GM21576 (cell line): Measurements from ENCODE around the gene ARL3.

Source experiments
- ATAC-seq: cut with Tn5 transposase; IDR thresholded peaks from one replicate; pipeline ENCODE4 v1.9.1; 2021; ENCODE audit warnings: mild to moderate bottlenecking, moderate library complexity; ENCODE audit not compliant: unreplicated experiment

The ARL3 gene

DNA sequence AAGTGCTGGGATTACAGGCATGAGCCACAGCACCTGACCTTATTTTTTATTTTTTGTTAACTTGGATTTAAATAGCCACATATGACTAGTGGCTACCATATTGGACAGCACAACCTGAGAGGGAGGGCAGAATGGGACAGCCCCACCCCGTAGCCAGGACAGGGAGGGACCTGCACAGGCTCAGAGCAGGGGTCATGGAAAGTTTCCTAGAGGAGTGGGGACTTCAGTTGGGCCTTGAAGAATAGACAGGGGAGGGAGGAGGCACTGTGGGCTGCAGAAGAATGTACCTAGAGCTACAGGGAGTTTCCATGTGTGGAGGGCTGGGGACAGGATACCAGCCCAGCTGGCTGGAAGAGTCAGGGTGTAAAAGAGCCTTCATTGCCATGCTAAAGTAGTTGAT, 61.1 kb downstream of the ARL3 start:
- no peak for ATAC-seq

- peak; percentile 32 for ATAC-seq
Observed at GRCh38 chr10:102652170-102652916, 61.9 kb downstream of the ARL3 start.

- no peak for ATAC-seq
Observed at GRCh38 chr10:102651455-102652169, 62.6 kb downstream of the ARL3 start.

DNA sequence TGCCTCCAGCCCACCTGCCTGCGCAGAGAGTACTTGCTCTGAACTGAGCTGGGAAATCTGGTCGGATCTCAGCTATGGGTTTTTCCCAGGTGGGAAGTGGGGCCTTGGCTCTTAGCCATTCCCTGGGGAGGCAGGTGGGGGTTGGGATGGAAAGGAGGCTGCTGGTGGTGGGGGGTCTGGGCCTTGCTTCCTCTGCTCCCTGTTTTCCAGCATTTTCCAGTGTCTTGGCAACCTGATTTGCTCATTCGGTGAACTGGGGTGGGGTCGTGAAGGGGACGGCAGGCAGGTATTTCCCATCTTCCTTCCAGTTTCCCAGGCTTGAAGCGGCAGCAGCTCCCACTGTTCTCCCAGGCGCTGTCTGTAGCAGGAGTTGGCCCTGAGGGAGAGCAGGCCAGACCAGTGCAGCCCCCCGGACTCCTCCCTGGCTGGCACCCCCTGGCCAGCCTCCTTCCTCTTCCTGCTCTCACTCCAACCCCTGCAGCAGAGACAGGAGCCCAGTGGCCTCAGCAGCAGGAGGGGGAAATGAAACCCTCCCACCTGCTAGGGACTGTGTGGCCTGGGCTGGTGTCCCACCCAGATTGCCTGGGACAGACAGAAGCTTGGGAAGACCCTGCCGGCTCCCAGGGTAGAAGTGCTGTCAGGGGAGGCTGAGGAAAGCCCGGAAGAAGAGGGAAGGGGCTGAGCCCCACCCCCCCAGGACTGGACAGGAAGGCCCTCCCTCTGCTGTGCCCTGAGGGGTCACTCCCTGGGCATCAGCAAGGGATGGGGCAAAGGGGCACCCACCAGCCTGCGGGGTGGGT, 63.3 kb downstream of the ARL3 start:
- ATAC-seq = no peak

DNA sequence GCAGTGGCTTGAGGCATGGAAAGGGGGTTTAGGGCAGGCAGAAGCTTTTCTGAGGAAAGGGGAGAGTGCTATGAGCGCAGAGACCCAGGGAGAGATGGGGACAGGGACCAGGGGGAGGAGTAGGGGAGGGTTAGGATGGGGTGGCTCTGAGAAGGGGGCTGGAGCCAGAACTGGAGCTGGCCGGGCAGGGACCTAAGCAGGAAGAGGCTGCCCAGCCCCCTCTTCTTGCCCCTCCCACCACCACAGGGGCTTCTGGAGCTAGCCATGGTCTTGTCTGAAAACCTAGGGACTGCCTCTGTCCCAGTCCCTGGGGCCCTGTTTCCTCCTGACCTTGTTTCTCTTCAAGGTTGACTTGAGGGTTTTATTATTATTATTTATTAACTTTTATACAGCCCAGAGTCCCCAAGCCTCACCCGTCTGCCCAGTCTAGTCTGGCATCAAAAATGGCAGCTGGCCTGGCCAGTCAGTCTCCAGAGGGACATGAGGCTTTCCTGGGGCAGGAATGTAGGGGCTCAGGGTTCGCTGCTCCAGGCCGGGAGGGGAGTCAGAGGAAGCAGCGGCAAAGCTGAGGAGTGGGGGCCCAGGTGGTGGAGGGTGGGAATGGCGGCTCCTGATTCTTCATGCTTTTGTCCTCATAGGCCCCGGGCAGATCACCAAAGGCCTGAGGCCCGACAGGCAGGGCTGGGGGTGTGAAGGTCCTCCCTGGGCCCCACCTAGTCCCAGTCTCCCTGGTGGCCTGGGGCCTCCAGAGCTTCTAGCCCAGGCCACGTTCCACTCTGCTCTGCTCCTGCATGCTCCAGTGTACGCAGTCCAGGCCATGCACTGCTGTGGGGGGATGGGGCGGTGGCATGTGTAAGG, 64.2 kb downstream of the ARL3 start:
- ATAC-seq = no peak

DNA sequence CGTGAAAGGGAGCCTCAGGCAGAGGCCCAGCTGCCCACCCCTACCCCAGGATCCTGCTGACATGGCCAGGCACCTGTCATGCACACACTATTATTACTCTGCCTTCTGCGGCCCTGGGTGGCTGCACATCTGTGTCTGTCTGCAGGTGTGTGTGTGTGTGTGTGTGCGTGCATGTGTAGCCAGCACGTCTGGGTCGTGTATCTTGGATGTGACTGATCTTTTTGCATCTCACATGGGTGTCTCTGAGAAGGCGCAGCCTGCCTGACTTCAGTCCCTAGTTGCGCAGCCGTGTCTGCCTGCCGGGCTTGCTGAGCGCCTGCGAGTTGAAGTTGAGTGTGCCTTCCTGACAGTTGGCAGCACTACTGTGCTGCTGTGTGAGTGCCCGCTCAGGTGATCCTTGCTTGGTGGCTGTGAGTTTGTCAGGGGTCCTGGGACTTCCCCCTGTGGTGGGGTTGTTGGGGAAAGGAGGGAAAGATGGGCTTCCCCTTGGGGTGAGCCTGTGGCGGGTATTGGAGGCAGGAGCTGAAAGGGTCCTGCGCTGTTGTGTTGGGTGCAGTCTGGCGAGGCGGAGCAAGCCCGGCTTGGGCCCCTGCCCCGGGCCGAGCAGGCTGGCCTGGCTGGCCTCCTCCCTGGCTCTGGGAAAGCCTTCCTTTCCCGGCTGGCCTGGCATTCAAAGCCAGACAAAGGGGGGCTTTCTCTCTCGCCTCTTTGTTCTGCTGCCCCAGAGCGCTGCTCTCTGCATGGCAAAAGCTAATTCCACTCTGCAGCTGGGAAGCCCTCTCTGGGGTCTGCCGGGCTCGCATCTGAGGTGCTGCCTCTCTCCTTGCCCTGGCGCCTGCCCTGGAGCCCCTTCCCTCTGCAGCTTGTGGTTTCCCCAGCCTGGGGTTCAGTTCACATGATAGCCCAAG, 65.1 kb downstream of the ARL3 start:
- no peak for ATAC-seq

DNA sequence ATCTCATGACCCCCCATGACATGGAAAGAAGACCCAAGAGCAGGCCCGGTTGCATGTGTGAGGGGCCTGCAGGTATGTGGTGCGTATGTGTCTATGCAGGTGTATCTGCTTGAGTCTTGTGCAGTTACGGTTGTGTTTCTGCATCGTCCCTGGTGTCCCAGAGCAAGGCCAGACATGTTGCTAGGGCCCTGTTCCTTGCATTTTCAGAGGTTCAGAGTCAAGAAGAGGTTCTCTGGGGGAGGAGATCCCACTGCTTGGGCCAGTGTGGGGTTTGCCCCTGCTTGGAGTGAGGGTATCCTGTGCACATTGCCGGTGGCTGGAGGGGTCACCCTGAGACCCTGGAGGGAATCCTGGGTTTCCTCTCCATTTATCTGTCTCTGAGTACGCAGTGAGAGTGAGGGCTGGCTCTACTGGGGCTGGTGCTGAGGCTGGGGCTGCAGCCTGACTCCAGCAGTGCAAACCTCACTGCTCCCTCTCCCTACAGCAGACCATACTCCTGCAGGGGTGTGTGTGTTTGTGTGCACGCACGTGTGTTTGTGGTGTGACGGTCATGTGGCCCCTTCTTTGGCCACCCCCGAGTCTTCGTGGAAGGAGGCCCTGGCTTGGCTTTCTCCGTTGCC, 65.8 kb downstream of the ARL3 start:
- ATAC-seq = no peak

DNA sequence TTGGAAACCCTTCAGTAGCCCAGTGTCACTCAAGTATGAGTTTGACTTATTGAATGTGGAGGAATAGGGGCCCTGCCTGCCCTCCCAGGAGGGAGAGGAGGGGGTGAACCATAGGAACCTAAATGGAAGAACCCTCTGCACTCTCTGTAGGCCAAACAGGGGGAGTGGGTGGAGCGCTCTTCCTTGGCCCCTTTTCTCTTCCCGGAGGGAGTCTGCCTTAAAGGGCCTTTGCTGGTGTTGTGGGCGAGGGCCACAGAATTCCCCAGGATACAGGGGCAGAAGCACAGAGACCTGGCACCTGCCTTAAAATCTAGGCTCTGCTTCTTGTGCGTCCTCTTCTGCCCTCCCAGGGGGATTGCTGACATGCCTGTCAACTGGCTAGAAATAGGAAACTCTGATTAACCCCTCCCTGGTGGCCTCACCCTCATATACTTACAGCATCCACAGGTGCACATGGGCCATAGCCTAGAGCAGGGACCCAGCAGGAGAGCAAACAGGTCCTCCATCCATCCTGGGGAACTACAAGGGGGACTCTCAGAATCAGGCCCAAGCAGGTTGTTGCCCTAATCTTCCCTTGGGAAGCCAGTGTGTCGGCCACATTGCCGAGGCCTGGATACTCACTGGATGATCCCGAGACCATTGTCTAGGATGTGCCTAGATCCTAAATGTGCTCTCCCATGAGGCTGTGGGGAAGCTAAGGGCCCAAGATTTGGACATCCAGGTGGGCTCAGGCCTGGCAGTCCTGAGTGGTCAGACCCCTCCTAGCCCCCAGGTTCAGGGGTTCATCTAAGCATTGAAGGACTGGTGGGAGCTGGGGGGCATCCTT, 66.5 kb downstream of the ARL3 start:
- no peak for ATAC-seq

- ATAC-seq = no peak
Observed at GRCh38 chr10:102646610-102647442, 67.4 kb downstream of the ARL3 start.

GRCh38 chr10:102645741-102646609, 68.2 kb downstream of the ARL3 start:
- peak; percentile 25 for ATAC-seq

DNA sequence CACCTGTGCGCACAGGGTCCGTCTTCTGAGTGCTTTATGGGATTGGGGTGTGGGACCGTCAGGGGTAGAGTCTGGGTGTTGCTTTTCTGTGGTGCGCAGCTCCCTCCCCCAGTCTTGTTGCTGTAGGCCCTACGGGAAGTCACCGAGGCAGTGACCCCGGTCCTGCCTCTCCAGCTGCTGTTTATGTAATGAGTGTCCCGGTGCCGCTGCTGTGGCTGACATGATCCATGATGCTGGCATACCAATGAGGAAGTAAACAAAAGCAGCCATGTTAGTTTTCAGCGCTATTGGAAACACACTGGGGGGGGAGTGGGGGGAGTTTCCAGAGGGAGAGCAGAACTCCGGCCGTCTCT, 68.8 kb downstream of the ARL3 start:
- no peak for ATAC-seq

DNA sequence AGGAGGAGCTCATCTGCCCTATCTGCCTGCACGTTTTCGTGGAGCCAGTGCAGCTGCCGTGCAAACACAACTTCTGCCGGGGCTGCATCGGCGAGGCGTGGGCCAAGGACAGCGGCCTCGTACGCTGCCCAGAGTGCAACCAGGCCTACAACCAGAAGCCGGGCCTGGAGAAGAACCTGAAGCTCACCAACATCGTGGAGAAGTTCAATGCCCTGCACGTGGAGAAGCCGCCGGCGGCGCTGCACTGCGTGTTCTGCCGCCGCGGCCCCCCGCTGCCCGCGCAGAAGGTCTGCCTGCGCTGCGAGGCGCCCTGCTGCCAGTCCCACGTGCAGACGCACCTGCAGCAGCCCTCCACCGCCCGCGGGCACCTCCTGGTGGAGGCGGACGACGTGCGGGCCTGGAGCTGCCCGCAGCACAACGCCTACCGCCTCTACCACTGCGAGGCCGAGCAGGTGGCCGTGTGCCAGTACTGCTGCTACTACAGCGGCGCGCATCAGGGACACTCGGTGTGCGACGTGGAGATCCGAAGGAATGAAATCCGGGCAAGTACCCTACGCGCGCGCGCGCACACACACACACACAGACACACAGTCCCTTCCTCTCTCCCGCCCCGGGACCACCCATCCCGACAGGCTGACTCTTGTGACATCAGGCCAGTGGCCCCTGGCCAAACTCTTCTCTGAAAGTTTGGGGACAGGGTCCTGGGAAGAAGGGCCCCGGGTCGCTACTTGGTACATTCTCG, 69.4 kb downstream of the ARL3 start:
- ATAC-seq = no peak

- ATAC-seq = no peak
Observed at GRCh38 chr10:102644066-102644645, 70.0 kb downstream of the ARL3 start, which contains the start of gene TRIM8. TSS of gene TRIM8 (plus strand) at chr10:102644479. CDS start at chr10:102644618, 139 bp downstream.

DNA sequence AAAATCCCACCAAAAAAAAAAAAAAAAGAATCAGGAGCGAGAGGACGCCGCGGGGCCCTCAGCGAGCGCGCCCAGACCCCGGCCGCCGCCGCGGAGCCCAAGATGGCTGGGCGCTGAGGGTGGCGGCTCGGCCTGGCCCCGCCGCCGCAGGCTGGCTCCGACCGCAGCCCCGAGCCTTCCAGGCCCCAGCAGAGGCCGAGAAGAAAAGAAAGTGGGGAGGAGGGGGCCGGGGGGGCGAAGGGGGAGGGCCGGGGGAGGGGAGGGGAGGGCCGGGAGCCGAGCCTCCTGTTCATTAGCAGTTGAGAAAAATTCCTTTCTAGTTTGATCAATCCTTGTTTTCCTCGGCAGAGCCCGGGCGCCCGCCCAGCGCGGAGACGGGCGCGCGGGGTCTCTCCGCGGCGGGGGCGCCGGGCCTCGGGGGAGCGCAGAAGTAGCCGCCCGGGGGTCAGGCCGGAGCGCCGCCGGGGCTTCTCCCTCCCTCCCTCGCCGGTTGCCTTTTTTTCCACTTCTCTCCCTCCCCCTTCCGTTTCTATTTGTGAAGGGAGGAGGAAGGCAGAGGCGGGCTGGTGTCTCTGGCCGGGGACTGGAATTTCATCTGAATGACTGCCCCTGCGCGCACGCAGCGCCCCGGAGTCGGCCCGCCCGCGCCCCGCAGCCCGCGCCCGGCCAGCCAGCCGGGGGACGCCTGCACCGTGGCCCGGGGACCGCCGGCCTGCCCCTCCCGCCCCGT, 70.7 kb downstream of the ARL3 start:
- ATAC-seq = no peak
